Measurements from ENCODE around the gene TTLL10.

Gene TTLL10, protein sequence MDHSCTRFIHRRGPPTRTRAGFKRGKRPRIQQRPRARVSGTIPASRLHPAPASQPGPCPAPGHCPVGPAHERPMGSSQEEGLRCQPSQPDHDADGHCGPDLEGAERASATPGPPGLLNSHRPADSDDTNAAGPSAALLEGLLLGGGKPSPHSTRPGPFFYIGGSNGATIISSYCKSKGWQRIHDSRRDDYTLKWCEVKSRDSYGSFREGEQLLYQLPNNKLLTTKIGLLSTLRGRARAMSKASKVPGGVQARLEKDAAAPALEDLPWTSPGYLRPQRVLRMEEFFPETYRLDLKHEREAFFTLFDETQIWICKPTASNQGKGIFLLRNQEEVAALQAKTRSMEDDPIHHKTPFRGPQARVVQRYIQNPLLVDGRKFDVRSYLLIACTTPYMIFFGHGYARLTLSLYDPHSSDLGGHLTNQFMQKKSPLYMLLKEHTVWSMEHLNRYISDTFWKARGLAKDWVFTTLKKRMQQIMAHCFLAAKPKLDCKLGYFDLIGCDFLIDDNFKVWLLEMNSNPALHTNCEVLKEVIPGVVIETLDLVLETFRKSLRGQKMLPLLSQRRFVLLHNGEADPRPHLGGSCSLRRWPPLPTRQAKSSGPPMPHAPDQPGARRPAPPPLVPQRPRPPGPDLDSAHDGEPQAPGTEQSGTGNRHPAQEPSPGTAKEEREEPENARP

GRCh38 chr1:1173793-1174415, at the start of gene TTLL10:
TTLL10 (plus strand) TSS chr1:1173880; CDS start chr1:1179216, 5,336 bp downstream.
- DNase-seq (ENCODE audit: low read depth, low spot score) = peak; percentile 83

- DNase-seq (ENCODE audit: low read depth, low spot score) = no peak
These were observed 49.2 kb upstream of the TTLL10 start for GRCh38 chr1:1124508-1124785.

GRCh38 chr1:1124786-1125642, 48.7 kb upstream of the TTLL10 start:
- DNase-seq (ENCODE audit: low read depth, low spot score) = peak; percentile 74

- DNase-seq (ENCODE audit: low read depth, low spot score) = no peak
These were observed 47.7 kb upstream of the TTLL10 start for GRCh38 chr1:1125945-1126344.

DNA sequence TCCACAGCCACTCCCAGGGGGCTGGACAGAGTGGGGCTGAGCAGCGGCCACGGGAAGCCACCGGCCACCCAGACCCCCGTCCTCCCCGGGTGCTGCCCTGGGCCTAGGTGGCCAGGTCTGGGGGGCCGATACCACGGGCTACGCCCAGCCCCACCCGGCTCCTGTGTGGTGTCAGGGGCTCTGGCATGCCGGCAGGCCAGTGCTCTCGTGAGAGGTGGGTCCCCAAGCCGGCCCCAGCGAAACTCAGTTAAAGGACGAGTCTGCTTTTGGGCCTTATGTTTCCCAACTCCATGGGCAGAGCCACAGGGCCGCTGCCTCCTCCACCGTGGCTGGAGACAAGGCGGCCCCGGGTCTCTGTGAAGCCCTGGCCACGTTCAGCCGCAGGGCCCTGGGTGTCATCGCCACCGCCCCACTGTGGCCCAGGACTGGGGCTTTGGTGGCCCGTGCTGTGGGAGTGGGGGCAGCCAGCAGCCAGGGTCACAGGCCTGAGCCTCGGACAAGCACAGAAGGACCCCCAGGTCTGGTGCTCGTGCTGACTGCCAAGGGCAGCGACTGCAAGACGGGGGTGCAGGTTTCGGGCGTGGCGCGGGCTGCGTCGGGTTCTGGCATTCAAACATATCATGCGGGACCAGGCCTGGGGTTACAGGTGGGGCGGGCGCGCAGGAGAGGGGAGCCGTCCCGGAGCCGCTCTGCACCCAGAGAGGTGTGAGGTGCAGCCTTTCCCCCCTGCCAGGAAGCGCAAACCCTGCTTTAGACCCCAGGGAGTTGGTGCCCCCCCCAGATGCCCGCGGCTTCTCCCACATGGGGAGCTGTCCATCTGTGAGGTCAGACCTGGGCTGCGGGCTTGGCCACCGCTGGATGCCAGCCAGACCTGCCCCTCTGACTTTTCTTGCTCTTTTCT, 45.9 kb upstream of the TTLL10 start:
- DNase-seq (ENCODE audit: low read depth, low spot score) = no peak

DNA sequence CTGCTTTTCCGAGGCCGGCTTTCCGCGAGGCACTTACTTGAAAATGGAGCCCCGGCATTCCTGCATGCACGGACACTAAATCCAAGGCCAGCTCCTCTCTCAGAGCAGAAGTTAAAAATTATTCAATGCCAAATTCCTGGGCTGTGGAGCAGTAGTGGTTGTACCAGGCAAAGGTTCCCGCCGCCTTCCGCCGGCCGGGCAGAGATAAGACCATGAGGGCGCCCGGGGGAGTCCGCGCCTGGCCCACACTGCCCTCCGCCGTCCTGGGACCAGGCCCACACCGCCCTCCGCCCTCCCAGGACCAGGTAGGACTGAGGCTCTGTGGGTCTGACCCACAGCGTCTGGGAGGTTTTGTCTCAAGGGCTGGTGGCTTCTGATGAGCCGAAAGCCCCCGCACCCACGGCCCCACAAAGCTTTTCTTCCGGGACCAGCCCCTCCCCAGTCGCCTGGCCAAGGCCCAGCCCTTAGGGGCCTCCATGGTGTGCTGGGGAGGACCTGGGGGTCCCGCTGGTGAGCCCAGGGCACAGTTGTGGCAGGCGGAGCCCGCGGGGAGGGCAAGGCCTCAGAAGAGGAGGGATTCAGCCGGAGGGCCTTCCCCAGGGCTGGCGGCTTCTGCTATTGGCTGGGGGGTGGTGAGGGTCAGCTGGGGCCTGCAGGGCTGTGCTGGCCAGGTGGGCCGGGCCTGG, 45.1 kb upstream of the TTLL10 start:
- no peak for DNase-seq (ENCODE audit: low read depth, low spot score)

GRCh38 chr1:1129381-1129821, 44.3 kb upstream of the TTLL10 start:
- DNase-seq (ENCODE audit: low read depth, low spot score) = no peak

GRCh38 chr1:1130206-1131120, 43.2 kb upstream of the TTLL10 start:
- no peak for DNase-seq (ENCODE audit: low read depth, low spot score)

GRCh38 chr1:1132042-1132950, 41.4 kb upstream of the TTLL10 start:
- DNase-seq (ENCODE audit: low read depth, low spot score) = peak; percentile 62

DNA sequence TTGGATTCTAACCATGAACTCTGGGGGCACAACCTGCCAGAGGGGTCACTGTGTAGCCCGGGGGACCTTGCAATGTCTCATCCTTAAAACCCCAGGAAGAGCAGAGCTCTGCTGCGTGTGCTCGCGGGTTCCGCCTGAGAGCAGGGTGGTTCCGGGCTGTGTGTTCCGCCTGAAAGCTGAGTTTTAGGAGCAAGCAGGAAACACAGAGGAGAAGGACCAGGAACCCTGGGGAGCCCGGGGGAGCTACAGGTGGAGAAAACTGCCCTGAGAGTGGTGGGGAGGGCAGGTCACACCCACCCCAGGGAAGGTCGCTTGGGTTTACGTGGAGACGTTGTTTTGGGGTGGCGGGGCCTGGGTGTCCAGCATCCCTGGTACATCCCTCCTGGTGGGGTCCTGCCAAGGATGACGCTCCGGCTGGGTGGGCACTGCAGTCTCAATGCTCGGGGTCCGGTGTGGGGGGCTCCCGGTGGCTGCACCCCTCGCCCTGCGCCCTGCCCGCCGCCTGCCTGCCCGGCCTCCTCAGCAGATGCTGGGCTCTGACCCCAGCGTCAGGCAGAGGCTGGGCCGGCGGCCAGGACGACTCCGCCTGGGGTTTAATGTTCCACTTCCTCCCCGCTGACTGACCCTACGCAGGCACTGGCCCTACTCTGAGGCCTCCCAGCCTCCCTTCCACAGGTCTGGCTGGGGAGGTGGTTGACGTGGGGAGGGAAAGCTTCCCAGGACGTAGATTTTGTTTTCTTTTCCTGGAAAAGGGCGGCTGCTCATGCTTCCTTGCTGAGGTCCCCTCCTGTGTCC, 40.5 kb upstream of the TTLL10 start:
- DNase-seq (ENCODE audit: low read depth, low spot score) = no peak

GRCh38 chr1:1134300-1134970, 39.2 kb upstream of the TTLL10 start:
- DNase-seq (ENCODE audit: low read depth, low spot score) = no peak

- no peak for DNase-seq (ENCODE audit: low read depth, low spot score)
These were observed 38.1 kb upstream of the TTLL10 start for GRCh38 chr1:1135339-1136136.

DNA sequence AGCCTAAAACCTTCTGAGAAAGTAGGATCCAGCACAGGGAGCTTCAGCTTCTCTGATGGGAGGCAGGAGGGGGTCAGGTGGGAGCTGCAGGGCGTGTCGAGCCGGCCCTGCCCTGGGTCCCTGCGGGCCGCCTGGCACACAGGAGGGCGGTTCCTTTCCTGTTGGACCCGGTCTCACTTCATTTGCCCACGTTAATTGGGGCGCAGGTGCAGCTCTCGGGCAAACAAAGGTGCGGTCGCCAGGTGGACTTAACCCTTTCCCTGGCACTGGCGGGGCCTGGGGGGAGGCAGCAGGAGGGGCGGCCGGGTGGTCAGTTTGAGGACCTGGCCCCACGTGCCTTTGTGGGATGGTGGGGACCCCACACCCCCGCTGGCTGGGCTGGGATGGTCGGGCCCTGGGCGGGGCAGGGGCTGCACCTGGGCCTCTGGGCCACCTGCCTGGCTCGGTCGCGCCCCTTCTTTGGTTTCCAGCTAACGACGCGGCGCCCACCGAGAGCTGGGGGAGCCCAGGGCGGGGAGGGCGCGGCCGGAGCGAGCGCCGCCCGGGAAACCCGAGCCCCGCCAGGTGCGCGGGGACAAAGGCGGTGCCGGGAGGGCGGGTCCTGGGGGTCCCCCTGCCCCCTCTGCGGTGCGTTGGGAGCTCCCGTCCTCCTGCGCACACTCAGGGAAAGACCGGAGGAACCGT, 37.0 kb upstream of the TTLL10 start:
- no peak for DNase-seq (ENCODE audit: low read depth, low spot score)

DNA sequence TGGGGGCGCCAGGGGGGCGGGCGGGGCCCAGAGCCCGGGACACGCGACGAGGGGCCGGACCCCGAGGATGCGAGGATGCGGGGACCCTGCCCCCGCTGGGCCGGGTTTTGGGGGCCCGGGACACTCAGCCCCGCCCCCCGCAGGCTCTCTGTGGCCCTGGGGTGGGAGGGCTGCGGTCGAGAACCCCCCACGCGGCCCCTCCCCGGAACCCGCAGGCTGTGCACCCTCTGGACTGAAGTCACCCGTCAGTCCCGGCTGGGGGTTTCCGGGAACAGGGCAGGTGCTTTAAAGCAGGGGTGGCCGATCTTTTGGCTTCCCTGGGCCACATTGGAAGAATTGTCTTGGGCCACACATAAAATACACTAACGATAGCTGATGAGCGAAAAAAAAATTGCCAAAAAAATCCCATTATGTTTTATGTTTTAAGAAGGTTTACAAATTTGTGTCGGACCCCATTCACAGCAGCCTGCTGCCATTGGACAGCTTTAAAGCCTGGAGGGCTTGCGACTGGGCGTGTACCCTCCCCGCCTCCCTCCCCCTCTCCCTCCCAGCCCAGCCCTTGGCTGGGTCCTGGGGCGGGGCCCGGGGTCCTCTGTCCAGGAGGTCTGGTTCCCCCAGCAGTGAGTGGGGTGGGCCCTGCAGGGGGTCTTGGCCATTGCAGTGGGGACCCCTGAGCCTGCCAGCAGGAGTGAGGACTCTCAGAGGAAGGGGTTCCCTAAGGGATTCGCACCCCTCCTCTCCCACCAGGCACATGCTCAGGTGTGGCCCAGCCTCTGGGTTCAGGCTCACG, 36.2 kb upstream of the TTLL10 start:
- DNase-seq (ENCODE audit: low read depth, low spot score) = no peak
